ENCODE data around the gene ADAM17. TPM values are rescaled to one million over a fixed set of nuclear protein-coding genes. Genes with fewer than 3 reads are reported as not detected.

ADAM17 gene
- polyA plus RNA-seq, 10 donors: 19.6 to 34.8 (median 26.1) TPM

DNA sequence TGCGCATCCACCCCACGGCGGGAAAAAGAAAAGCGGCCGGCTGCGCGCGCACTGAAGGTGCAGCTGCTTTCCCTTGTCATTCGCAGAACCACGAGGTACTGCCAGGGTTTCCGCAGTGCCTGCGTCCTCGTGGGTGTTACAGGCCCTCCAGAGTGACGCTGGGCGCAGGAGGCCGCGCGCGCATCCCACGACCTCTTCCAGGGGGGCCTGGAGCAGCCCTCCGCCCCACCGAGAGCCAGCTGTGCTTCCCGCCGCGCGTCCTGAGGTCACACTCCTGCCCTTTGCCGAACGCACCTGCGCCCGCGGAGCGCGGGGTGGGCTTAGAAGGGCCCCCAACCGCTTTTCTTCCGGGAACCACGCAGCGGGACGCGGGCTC, 81.7 kb downstream of the ADAM17 start:
- DNase-seq: peak in 2 of 3 donors; percentile 33 to 72

DNA sequence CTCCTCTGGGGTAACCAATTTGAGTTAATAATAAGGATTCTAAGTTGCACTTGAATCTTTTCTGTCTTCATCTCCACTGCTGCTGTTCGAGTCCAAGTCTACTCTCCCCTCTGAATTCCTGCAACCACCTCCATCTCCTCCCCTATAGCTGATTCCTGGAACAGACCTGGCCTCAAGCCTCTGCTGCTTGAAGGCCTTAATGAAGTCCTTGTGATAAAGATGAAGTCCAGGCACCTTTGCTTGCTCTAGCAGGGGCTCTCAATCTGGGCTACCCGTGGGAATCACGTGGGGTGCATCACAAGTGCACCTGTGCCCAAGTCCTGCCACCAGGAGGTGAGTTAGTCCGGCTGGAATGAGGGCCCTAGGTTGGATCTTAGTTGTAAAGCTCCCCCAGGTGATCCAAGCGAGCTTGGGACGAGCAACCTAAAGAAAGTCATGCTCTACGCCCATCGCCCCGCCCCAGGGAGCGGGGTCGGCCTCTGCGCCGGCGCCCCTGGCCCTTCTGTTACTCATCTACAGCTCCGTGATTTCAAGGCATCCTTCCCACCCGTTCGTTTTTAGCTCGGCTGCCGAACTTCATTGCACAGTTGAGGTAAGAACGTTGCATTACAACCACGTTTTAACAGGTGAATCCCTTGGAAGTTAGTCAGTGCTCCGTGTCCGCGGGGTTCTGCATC, 82.2 kb downstream of the ADAM17 start:
- peak in 1 of 3 donors; percentile 16 for DNase-seq

DNA sequence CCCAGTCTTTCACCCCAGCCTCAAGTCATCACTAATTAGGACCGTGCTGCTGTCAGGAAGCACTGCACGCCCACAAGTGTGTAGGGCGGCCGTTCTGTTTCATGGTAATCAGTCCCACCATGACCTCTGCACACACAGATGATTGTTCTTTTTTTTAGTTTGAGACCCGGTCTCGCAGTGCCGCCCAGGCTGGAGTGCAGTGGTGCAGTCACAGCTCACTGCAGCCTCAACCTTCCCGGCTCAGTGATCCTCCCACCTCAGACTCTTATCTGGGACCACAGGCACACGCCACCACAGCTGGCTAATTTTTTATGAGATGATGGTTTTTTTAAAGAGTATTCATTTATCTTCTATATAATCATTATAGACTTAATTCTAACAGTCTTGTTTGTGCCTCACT, 83.1 kb downstream of the ADAM17 start:
- DNase-seq: no peak

DNA sequence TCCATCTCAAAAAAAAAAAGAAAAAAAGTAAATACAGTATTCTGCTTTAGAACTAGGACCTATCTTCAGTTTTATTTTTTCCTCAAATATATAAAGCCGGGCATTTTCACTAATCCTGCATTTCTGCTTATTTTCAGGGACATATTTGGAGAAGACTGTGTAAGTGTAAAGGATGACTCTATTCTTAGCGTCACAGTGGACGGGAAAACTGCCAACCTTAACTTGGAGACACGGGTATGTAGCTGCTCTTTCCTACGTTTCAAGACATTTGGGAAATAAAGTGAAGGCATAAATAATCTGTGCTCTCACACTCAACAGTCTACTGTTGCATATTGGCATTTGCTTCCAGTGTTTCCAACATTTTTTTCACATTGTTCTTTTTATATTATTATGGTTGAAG, 84.4 kb downstream of the ADAM17 start:
- DNase-seq: no peak

DNA sequence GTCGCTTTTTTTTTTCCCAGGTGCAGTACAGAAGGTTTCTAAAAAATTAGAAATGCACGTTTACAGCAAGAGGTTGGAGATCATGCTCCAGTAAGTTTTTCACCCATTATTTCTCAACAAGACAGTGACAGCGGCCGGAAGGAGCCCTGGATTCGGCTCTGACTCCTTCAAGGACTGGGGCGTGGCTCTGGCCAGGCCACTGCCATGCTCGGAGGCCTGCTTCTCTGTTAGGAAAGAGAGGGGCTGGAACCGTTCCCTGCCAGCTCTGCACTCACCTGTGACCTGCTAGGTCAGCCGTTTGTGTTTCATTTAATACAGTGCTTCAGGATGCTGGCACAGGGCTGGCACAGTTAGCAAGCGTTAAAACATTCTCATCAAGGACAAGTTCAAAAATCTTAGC, 87.9 kb downstream of the ADAM17 start:
- DNase-seq: no peak

DNA sequence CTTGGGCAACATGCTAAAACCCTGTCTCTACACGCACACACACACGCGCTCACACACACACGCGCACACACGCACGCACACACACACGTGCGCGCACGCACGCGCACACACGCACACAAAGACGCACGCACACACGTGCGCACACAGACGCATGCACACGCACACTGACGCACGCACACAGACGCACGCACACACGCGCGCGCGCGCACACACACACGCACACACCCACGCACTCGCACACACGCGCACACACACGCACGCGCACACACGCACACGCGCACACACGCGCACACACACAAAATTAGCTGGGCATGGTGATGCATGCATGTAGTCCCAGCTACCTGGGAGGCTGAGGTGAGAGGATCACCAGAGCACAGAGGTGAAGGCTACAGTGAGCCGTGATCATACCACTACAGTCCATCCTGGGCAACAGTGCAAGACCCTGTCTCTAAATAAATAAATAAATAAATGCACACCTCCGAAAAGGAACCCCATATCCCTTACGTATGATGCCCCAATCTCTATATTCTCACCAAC, 89.4 kb downstream of the ADAM17 start:
- DNase-seq: no peak

DNA sequence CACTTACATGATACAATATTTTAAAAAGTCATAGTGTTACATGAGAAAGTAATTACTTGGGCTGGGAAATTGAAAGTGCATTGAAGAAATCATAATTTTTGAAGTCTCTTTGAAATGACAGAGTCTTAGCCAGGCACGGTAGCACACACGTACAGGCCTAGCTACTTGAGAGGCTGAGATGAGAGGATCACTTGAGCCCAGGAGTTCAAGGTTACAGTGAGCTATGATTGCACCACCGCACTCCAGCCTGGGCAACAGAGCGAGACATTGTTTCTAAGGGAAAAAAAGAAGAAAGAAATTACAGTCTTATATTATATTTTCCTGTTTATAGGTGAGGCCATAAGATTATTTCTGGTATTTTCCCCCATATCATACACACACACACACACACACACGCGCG, 90.5 kb downstream of the ADAM17 start:
- no peak for DNase-seq

DNA sequence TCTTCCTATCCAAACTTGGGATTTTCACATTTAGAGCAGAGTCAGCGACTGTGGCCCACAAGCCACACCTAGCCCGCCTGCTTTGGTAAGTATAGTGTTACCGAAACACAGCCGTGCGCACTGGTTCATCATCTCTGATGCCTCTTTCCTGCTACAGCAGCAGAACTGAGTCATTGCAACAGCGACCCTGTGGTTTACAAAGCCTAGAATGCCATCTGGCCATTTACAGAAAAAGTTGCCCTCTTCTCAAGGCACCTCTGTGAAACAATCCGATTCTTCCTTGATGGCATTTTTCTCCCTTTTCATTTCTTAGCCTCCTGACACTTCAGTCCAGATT, 92.0 kb downstream of the ADAM17 start:
- DNase-seq: no peak

DNA sequence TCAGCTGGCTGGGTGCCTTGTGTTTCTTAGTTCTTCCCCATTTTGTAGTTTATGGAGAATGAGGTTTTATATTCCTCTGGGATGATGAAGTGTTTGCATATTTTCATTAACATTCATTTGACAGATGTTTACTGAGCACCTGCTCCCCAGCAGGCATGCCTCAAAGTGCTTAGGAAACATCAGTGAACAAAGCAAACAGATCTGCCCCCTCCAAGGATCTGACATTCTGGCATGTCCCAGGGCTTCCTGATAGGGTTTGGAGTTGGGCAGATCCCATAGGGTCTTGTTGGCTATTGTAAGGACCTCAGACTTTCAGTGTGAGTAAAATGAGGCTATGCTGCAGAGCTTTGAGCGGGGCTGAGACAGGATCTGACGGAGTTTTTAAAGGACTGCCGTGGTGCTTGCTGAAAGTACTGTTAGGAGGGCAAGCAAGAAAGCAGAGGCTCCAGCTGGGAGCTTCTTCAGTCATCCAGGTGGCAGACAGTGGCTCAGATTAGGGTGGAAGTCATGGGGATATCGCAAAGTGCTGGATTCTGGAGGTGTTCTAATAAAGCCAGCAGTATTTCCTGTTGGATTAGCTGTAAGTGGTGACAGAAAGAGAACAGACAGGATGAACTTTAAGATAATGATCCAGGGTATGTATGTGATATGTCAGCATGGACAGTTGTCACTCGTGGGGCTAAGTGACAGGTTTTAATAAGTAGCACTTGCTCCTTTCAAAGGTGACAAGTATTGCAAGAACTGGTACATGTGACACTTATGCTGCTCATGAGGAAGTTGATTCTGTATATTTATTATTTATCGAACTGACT, 92.5 kb downstream of the ADAM17 start:
- no peak for DNase-seq

DNA sequence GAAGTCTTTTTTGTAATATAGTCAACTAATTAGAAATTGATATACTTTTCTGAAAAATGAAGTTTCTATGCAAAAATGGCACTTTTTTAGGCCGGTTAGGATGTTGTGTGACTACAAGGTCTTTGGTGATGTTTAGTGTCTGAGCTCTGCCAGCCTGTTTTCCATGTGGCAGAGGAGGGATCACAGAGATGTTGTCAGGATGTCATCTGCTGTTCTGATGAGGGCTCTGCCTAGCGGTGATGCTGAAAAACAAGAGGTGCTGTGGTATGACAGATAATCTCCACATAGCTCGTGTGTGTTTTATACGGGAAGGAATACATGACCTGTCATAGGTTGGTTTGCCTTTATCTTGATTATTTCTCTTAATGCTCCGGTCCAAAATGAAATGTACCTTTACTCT, 93.3 kb downstream of the ADAM17 start:
- no peak for DNase-seq

DNA sequence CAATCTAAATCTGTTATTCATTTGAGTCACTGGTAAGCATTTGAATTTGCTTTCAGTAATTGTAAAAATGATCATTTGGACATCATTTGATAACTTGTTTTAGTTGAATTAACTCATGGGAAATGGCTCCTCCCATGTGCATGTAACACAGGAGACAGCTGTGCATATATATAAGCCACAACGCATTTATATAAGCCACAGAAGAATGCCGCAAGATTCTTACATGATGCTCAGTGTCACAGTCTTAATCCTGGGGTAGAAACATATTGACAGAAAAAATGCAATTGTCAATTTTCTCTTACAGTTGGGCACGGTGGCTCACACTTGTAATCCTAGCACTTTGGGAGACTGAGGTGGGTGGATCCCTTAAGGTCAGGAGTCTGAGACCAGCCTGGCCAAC, 94.6 kb downstream of the ADAM17 start:
- no peak for DNase-seq

DNA sequence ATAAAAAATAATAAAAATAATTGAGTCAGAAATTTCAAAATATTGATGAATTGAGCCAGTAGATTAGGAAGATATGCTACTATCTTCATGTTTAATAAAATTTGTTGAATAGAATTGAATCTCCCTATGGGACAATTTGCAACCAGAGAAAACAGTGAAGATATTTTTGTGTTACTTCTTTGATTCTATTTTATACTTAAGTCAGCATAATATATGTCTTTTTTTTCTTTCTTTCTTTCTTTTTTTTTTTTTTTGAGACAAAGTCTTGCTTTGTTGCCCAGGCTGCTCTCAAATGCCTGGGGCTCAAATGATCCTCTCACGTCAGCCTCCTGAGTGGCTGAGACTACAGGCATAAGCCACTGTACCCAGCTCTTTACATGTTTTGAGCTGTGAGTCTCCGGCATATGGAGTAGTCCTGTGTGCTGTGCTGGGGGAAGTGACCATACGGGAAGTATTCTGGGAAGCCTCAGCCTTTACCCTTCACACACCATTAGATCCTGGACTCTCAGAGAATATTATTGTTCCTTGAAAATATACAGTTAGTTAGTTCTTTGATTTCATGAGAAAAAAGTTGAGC, 95.1 kb downstream of the ADAM17 start:
- no peak for DNase-seq

DNA sequence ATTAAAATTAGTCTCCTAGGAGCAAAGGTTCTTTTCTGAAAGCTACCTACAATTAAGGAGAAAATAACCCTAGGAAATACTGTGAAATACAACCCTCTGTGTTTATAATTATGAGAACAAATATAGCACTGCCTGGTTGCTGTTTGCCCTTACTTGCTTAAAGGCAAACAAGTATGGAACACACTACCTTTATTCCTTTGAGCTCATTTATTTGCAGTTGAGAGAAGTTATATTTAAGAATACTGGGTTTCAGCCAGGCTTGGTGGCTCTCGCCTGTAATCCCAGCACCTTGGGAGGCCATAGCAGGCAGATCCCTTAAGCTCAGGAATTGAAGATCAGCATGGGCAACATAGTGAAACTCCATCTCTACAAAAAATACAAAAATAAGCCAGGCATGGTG, 104.4 kb downstream of the ADAM17 start:
- no peak for DNase-seq

DNA sequence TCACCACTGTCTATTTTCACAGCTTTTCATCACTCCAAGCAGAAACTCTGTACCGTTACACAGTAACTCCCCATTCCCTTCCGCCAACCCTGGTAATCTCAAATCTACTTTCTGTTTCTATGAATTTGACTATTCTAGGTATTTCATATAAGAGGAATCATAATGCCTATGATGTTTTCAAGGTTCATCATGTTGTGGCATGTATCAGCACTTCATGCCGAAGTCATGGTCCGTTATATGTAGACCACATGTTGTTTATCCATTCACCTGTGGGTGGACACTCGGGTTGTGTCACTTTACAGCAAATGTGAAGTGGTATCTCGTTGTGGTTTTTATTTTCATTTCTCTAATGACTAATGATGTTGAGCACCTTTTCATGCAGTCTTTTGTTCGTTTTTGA, 110.5 kb downstream of the ADAM17 start:
- DNase-seq: no peak

DNA sequence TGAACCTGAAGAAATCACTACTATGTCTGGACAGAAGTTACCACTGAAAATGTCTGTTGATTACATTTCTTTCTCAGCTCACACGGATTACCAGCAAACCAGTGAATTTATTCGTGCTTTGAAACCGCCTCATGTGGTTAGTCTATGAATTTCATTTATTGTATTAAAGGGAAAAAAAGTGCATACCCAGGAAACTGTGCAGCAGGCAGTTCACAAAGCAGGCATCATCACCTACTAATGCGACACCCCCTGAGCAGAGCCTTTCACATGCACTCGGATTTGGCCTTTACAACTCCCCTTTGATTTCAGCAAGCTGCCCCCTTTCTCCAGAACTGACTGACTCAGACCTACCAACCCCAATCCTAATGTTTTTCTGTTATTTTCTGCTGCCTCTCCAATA, 112.1 kb downstream of the ADAM17 start:
- DNase-seq: no peak

DNA sequence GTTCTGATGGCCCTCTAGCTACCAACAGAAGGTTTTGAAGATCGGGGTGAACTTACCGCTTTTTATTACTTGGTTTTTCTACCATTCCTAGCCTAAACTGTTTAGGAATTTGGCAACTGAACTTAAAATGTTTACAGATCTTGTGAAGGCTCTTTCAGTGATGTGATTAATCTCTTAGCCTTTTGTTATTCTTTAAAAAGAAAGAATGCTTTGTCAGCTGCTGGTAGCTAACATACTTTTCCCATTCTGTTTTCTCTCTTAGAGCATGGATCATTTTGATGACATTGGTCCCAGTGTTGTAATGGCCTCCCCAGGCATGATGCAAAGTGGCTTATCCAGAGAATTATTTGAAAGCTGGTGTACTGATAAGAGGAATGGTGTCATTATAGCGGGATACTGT, 114.1 kb downstream of the ADAM17 start:
- no peak for DNase-seq

DNA sequence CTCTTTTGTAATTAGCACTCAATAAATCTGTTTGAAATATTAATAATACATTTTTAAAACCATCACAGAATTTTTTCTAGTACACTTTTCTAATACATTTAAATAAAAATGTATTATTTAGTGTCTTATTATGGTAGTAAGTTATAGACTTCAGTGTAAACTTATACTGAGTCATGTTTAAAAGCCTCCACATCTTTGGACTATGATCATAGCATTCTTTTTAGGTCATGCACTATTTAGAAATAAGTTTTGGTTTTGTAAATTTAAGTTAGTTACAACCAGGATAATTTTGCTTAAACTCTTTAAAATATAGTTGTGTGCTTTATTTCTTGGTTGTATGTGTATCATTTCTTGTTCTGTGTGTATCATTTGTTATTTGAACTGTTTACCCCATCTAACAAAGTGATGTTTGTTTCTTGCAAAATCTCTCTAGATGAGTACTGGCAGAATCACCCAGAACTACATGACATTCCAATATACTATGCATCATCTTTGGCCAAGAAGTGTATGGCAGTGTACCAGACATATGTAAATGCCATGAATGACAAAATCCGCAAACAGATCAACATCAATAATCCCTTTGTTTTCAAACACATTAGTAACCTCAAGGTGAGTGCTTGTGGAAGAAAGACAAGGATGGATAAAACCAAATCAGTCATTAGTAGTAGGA, 115.4 kb downstream of the ADAM17 start:
- DNase-seq: peak in 2 of 3 donors; percentile 19 to 38

DNA sequence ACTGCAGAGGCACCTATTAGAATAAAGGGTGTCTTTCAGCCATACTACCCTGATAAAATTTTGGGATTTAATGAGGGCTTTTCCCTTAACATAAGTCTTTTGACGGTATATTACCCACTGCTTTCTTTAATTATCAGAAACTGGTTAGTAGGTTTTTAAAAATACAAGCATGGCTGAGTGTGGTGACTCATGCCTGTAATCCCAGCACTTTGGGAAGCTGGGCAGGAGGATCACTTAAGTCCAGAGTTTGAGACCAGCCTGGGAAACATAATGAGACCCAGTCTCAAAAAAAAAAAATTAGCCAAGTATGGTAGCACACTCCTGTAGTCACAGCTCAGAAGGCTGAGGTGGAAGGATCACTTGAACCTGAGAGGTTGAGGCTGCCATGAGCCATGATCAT, 116.1 kb downstream of the ADAM17 start:
- no peak for DNase-seq

All from muscle of back (tissue), 11 donors.